Vagina (tissue), 2 donors: ENCODE results near the gene PKIG. TPM values are rescaled to one million over a fixed set of nuclear protein-coding genes. Genes with fewer than 3 reads are reported as not detected.

Experiments used
- DNase-seq, 2 donors: peaks; one replicate each; pipeline ENCODE4 v3.0.0-alpha.2; 2017; ENCODE audit errors: extremely low spot score in 2 of 2
- H3K27ac ChIP-seq: fragments of 200-600 bp; sonication (generic); one replicate; pipeline ENCODE4 v1.5.1; 2019
- H3K27me3 ChIP-seq: fragments of 200-600 bp; sonication (generic); one replicate; pipeline ENCODE4 v1.5.1; 2019
- H3K36me3 ChIP-seq, 2 donors: fragments of 200-600 bp; sonication (generic); one replicate each; pipeline ENCODE4 v1.5.1; 2017 to 2019
- H3K4me1 ChIP-seq: fragments of 200-600 bp; sonication (generic); one replicate; pipeline ENCODE4 v1.5.1; 2019
- H3K4me3 ChIP-seq, 2 donors: fragments of 200-600 bp; sonication (generic); 1 replicate in 1 of 2; 2 replicates in 1 of 2; pipeline ENCODE4 v1.5.1; 2016 to 2019
- H3K9me3 ChIP-seq: fragments of 200-600 bp; sonication (generic); one replicate; pipeline ENCODE4 v1.5.1; 2019
- POLR2A ChIP-seq, 2 donors: fragments of 450-650 bp; IDR thresholded peaks; one replicate each; pipeline ENCODE4 v1.6.1; 2017; ENCODE audit warnings: antibody characterized with exemption in 2 of 2, mild to moderate bottlenecking in 2 of 2, moderate library complexity in 2 of 2
- POLR2AphosphoS5 ChIP-seq, 2 donors: sonication (generic); formaldehyde crosslinking; IDR thresholded peaks; one replicate each; pipeline ENCODE4 v1.9.0; 2017; ENCODE audit warnings: antibody characterized with exemption in 2 of 2, mild to moderate bottlenecking in 2 of 2, low read depth in 1 of 2; ENCODE audit not compliant: insufficient read depth in 1 of 2
- intact Hi-C: fragments of 100-400 bp; cut with DNase I; formaldehyde crosslinking; loops from one replicate; pipeline ENCODE4 v1.15.1; 2023
- total RNA-seq: library from RNA; depleted of rRNA; stranded (reverse); fragments of >200 nt; gene quantifications from one replicate; pipeline ENCODE4 v1.2.3, GENCODE V29; 2016
- TF ChIP-seq, protein P1 (sequence below), 3 experiments: fragments of 450-650 bp in 2 of 3; fragments of 200-600 bp in 1 of 3; sonication (generic) in 1 of 3; IDR thresholded peaks; one replicate each; pipeline ENCODE4 v1.5.1; 2017 to 2019; ENCODE audit warnings: antibody characterized with exemption in 3 of 3, mild to moderate bottlenecking in 2 of 3, moderate library complexity in 2 of 3

PKIG gene
- total RNA-seq, 1 donor from 2014 or later, result 146 TPM

DNA sequence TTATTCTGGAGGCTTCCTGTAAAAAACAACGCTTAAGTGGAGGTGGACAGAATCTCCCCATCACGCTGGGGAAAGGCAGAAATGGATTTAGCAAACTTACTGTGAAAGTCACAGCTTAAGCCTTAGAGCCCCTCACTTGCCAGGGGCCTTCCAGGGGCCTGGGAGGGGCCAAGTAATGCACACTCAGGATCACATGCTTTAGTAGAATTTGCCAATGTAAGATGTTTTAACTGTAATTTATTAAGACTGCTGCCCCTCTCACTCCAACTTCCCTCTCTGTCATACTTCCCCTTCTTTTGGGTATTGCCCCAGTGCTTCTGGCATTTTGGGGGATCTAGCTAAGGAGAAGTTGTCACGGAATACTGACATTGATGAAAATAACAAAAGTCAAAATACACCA is 81.8 kb downstream of the PKIG start:
- no peak overlapping the region for H3K27ac ChIP-seq
- no peaks in the 10 kb centered on the region for H3K4me1 ChIP-seq
- TF ChIP-seq POLR2A (IDR thresholded peaks at IDR 0.05) (no peak), POLR2AphosphoS5 (IDR thresholded peaks at IDR 0.05; ENCODE audit: insufficient read depth in 1 of 2, low read depth in 1 of 2) (no peak)
- TF ChIP-seq, protein P1, sequence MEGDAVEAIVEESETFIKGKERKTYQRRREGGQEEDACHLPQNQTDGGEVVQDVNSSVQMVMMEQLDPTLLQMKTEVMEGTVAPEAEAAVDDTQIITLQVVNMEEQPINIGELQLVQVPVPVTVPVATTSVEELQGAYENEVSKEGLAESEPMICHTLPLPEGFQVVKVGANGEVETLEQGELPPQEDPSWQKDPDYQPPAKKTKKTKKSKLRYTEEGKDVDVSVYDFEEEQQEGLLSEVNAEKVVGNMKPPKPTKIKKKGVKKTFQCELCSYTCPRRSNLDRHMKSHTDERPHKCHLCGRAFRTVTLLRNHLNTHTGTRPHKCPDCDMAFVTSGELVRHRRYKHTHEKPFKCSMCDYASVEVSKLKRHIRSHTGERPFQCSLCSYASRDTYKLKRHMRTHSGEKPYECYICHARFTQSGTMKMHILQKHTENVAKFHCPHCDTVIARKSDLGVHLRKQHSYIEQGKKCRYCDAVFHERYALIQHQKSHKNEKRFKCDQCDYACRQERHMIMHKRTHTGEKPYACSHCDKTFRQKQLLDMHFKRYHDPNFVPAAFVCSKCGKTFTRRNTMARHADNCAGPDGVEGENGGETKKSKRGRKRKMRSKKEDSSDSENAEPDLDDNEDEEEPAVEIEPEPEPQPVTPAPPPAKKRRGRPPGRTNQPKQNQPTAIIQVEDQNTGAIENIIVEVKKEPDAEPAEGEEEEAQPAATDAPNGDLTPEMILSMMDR (IDR thresholded peaks at IDR 0.05), result no peak
- H3K4me3 ChIP-seq, result no peak overlapping the region
- intact Hi-C loops, result no loop called here
- no peaks in the 10 kb centered on the region for H3K27me3 ChIP-seq
- DNase-seq, result no peak
- H3K9me3 ChIP-seq, result no peaks in the 10 kb centered on the region
- H3K36me3 ChIP-seq, result no peaks in the 10 kb centered on the region

DNA sequence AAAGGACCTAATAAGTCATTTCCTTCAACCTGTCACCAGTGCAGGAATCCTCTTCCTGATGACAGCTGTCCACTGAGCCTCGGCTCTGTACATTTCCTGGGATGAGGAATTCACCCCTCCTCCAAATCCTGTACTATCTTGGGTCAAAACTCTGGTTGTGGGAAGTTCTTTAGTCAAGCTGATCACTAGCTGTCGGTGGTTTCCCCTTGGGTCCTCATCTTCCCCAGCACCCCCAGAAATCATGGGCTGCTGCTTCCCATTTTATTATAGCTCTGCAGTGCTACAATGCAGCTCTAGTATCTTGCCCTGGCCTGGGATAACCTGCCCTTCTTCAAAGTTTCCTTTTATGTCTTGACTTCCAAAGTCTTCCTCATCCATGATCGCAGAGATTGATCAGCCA is 83.7 kb downstream of the PKIG start:
- no peaks in the 10 kb centered on the region for H3K9me3 ChIP-seq
- TF ChIP-seq, protein P1 (IDR thresholded peaks at IDR 0.05), result no peak
- TF ChIP-seq POLR2A (IDR thresholded peaks at IDR 0.05), result no peak
- TF ChIP-seq POLR2AphosphoS5 (IDR thresholded peaks at IDR 0.05; ENCODE audit: insufficient read depth in 1 of 2, low read depth in 1 of 2), result no peak
- intact Hi-C loops, result no loop called here
- no peak overlapping the region for H3K27ac ChIP-seq
- H3K27me3 ChIP-seq, result no peaks in the 10 kb centered on the region
- no peak for DNase-seq
- no peak overlapping the region for H3K4me3 ChIP-seq
- H3K36me3 ChIP-seq, result no peaks in the 10 kb centered on the region
- H3K4me1 ChIP-seq, result no peaks in the 10 kb centered on the region

Other genes starting within 250 kb of the PKIG start
- gene R3HDML, start 245.5 kb upstream of the PKIG start, total RNA-seq, result not detected
- not detected for gene HNF4A, start 226.9 kb upstream of the PKIG start, total RNA-seq
- 16.0 TPM for gene TTPAL, start 106.7 kb upstream of the PKIG start, total RNA-seq
- 77.3 TPM for gene SERINC3, start 60.5 kb upstream of the PKIG start, total RNA-seq
- 25.3 TPM for gene ADA, start 69.1 kb downstream of the PKIG start, total RNA-seq
- 134 TPM for gene CCN5, start 132.8 kb downstream of the PKIG start, total RNA-seq
- gene KCNK15, start 163.3 kb downstream of the PKIG start, total RNA-seq, result 1.5 TPM
- gene RIMS4, start 228.0 kb downstream of the PKIG start, total RNA-seq, result 6.4 TPM